Kidney capillary endothelial cell (primary cell): ENCODE measurements around the gene CNTN1.
"Not testable (repeated sequence)": the region's sequence is repeated elsewhere in the genome, so short reads cannot be mapped to it uniquely, and the experiment has no call there.

Source experiments
- DNase-seq: peaks from one replicate; pipeline ENCODE4 v3.0.0-alpha.2; 2018; ENCODE audit warnings: low spot score

The CNTN1 gene

GRCh38 chr12:41045509-41045908 is 353.3 kb downstream of the CNTN1 start:
- DNase-seq: no peak

GRCh38 chr12:41049033-41049432 is 356.8 kb downstream of the CNTN1 start:
- no peak for DNase-seq

GRCh38 chr12:41051954-41052353 is 359.7 kb downstream of the CNTN1 start:
- DNase-seq: no peak

- DNase-seq: no peak
These were observed 360.2 kb downstream of the CNTN1 start for GRCh38 chr12:41052441-41052840.

- DNase-seq: no peak
These were observed 360.8 kb downstream of the CNTN1 start for GRCh38 chr12:41053046-41053445.

GRCh38 chr12:41055875-41056577 is 363.8 kb downstream of the CNTN1 start:
- no peak for DNase-seq

GRCh38 chr12:41058266-41058665 is 366.0 kb downstream of the CNTN1 start:
- no peak for DNase-seq

GRCh38 chr12:41061192-41061591 is 369.0 kb downstream of the CNTN1 start:
- no peak for DNase-seq

- no peak for DNase-seq
These were observed 372.2 kb downstream of the CNTN1 start for GRCh38 chr12:41064411-41064810.

- DNase-seq: no peak
These were observed 375.9 kb downstream of the CNTN1 start for GRCh38 chr12:41067941-41068645.

- no peak for DNase-seq
These were observed 381.6 kb downstream of the CNTN1 start for GRCh38 chr12:41073633-41074472.

- DNase-seq: no peak
These were observed 382.2 kb downstream of the CNTN1 start for GRCh38 chr12:41074473-41074769.

GRCh38 chr12:41076114-41076513 is 383.9 kb downstream of the CNTN1 start:
- DNase-seq: no peak

- DNase-seq: not testable (repeated sequence)
These were observed 389.0 kb downstream of the CNTN1 start for GRCh38 chr12:41081241-41081640.

- no peak for DNase-seq
These were observed 397.2 kb downstream of the CNTN1 start for GRCh38 chr12:41089438-41089837.

- DNase-seq: no peak
These were observed 399.9 kb downstream of the CNTN1 start for GRCh38 chr12:41092115-41092514.

GRCh38 chr12:41096797-41097196 is 404.6 kb downstream of the CNTN1 start:
- DNase-seq: no peak

GRCh38 chr12:41100572-41100971 is 408.3 kb downstream of the CNTN1 start:
- DNase-seq: no peak

GRCh38 chr12:41101806-41102205 is 409.6 kb downstream of the CNTN1 start:
- DNase-seq: no peak

GRCh38 chr12:41103614-41104013 is 411.4 kb downstream of the CNTN1 start:
- DNase-seq: no peak

GRCh38 chr12:41106315-41106714 is 414.1 kb downstream of the CNTN1 start:
- no peak for DNase-seq

GRCh38 chr12:41108032-41108431 is 415.8 kb downstream of the CNTN1 start:
- DNase-seq: no peak

- no peak for DNase-seq
These were observed 420.7 kb downstream of the CNTN1 start for GRCh38 chr12:41112903-41113302.
